ENCODE data around the gene GATA2. TPM values are rescaled to one million over a fixed set of nuclear protein-coding genes. Genes with fewer than 3 reads are reported as not detected.

Gene GATA2
- total and polyA plus RNA-seq, 9 donors, result 2.1 to 4.5 (median 3.0) TPM

DNA sequence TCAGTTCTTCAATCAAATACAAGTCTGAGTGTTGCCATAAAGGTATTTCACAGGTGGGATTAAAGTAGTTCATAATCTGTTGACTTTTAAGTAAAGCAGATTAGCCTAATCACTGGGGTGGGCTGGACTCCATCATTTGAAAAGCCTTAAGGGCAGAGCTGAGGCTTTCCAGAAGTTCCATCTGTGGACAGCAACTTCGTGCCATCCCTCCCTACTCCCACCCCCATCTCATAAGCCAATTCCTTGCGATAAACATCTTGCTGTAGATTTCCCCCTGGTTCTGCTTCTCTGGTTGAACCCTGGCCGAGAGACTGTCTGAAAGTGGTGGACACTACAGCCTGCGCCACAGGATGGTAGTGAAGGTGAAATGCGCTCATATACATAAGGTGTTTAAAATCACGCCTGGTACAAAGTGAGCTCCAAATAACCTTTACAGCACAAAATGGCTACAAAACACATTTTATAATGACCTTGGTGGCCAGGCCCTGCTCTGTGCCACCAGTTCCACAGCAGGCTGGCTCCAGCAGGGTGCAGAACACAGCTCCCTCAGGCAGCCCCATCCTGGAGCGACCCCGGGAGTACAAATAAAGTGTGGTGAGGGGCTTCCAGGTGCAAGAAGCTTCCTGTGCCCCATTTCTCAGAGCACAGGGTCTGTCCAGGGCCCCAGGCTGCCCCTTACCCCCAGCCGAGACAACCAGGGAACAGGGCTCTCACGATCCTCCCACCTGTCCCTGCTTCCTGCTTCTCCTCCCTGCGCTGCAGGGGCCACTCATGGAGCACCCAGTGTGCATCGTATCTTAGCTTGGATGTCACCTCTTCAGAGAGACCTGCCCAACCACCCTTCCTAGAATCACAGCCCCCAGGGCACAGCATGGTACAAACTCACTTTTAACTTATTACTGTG lies 25.8 kb upstream of the GATA2 start:
- WGBS (ENCODE audit: insufficient coverage), result 53% methylated on average over 6 of the region's 12 CpGs
- Histone ChIP-seq H3K27ac (ENCODE audit: low read length) (no peak overlapping the region), H3K27me3 (ENCODE audit: control insufficient read depth, insufficient read depth, low read length) (peaks cover 35% of the 10 kb centered on the region), H3K4me1 (ENCODE audit: control insufficient read depth, insufficient read depth, low read length) (no peaks in the 10 kb centered on the region), H3K4me3 (ENCODE audit: low read length) (no peak overlapping the region), H3K9me3 (replicated peaks; ENCODE audit: control insufficient read depth, low read depth, low read length) (peaks cover 7% of the 10 kb centered on the region), H3K36me3 (ENCODE audit: control insufficient read depth, insufficient read depth, low read length) (no peaks in the 10 kb centered on the region)
- no peak for DNase-seq

DNA sequence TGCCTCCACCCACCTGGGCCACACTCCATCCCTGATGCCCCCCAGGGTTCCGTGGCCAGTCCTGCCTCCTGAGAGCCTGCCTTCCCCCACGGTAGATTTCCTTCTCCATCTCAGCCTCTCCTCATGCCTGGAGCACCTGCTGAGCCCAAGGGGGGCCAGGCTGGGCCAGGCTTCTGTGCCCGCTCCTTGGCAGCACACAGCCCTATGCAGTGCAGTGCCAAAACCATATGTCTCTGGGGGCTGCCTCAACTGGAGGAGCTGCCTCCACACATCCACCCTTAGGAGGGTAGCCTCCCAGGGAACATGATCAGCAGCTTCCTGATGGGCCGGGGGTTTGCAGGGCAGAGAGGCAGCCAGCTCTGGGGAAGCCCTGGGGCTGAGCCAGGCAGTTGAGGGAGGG lies 24.6 kb upstream of the GATA2 start:
- H3K4me3 ChIP-seq (ENCODE audit: low read length), result no peak overlapping the region
- H3K36me3 ChIP-seq (ENCODE audit: control insufficient read depth, insufficient read depth, low read length), result no peaks in the 10 kb centered on the region
- WGBS (ENCODE audit: insufficient coverage), result 63% methylated on average over 3 of the region's 4 CpGs
- no peak overlapping the region for H3K27ac ChIP-seq (ENCODE audit: low read length)
- H3K9me3 ChIP-seq (replicated peaks; ENCODE audit: control insufficient read depth, low read depth, low read length), result peaks cover 7% of the 10 kb centered on the region
- no peaks in the 10 kb centered on the region for H3K4me1 ChIP-seq (ENCODE audit: control insufficient read depth, insufficient read depth, low read length)
- no peak for DNase-seq
- H3K27me3 ChIP-seq (ENCODE audit: control insufficient read depth, insufficient read depth, low read length), result peaks cover 29% of the 10 kb centered on the region

DNA sequence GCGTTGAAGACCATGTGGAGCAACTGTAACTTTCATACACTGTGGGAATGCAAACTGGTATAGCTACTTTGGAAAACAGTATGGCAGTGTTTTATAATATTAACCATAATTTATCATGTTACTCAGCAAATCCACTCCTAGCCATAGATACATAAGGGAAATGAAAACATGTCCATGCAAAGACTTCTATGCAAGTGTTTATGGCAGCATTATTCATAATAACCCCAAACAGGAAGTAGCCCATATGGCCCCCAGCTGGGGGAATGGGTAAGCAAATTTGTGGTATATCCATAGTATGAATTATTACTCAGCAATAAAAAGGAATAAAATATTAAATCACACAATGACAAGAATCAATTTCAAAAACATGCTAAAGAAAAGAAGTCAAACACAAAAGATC lies 23.0 kb upstream of the GATA2 start:
- H3K36me3 ChIP-seq (ENCODE audit: control insufficient read depth, insufficient read depth, low read length), result no peaks in the 10 kb centered on the region
- no CpG with 5 or more reads among the region's 1 CpG for WGBS (ENCODE audit: insufficient coverage)
- H3K9me3 ChIP-seq (replicated peaks; ENCODE audit: control insufficient read depth, low read depth, low read length), result peaks cover 7% of the 10 kb centered on the region
- no peak overlapping the region for H3K4me3 ChIP-seq (ENCODE audit: low read length)
- no peak for DNase-seq
- H3K27ac ChIP-seq (ENCODE audit: low read length), result no peak overlapping the region
- H3K27me3 ChIP-seq (ENCODE audit: control insufficient read depth, insufficient read depth, low read length), result peaks cover 22% of the 10 kb centered on the region
- no peaks in the 10 kb centered on the region for H3K4me1 ChIP-seq (ENCODE audit: control insufficient read depth, insufficient read depth, low read length)

DNA sequence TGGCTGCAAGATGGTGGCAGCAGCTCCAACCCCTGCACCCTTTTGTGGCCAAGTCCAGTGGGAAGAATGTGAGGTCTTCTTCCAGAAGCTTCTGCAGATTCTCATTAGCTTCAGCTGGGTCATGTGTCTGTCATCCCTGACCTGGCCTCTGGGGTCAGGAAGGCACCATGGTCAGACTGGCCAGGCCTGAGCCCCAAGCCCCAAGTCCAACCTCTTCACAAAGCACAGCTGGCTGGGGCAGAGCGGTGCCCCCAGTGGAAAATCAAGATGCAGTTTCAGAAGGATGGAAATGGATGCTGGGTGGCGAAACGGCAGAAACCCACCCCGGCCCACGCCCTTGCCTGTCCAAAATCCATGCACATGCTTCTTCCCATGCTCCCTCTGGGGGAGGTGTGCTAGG lies 15.9 kb upstream of the GATA2 start:
- Histone ChIP-seq H3K4me1 (ENCODE audit: control insufficient read depth, insufficient read depth, low read length) (no peaks in the 10 kb centered on the region), H3K4me3 (ENCODE audit: low read length) (no peak overlapping the region), H3K36me3 (ENCODE audit: control insufficient read depth, insufficient read depth, low read length) (no peaks in the 10 kb centered on the region), H3K9me3 (replicated peaks; ENCODE audit: control insufficient read depth, low read depth, low read length) (no peaks in the 10 kb centered on the region), H3K27me3 (ENCODE audit: control insufficient read depth, insufficient read depth, low read length) (peaks cover 13% of the 10 kb centered on the region), H3K27ac (ENCODE audit: low read length) (no peak overlapping the region)
- DNase-seq, result no peak
- WGBS (ENCODE audit: insufficient coverage), result 82% methylated on average over 2 of the region's 5 CpGs

DNA sequence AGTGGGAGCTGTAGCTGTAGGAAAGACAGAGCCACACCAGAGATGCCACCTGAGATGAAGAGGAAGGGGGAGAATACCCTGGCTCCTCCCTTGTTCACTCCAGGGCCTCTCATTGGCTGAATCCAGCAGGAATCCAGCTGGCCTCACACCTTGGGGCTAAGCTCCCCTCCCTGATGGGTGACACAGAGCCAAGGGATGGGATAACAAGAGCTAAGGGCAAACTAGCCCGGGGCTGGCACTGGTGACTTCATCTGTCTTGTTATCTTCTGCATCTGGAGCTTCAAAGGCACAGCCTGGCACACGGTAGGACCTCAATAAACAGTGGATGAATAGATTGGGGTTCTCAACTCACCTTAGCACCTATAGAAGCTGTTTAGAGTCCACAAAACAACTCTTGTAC lies 13.8 kb upstream of the GATA2 start:
- 71% methylated on average over 1 of the region's 2 CpGs for WGBS (ENCODE audit: insufficient coverage)
- H3K27me3 ChIP-seq (ENCODE audit: control insufficient read depth, insufficient read depth, low read length), result peaks cover 20% of the 10 kb centered on the region

DNA sequence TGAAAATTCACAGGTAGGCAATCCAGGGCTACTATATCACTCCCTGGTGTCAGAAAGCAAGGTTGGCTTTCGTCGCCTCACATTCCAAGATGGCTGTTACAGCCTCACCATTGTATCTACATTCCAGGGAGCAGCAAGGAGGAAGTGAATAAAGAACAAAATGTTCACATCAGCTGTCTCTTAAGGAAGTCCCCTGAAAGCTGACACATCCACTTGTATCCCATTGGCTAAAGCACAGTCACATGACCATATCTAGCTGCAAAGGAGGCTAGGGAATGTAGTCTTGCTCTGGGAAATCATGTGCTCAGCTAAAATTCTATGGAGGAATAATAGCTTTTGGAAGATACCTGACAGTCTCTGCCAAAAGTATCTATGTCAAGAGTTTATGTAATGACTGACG lies 12.8 kb upstream of the GATA2 start:
- no peak for DNase-seq
- WGBS (ENCODE audit: insufficient coverage), result 75% methylated on average over 1 of the region's 3 CpGs
- Histone ChIP-seq H3K9me3 (replicated peaks; ENCODE audit: control insufficient read depth, low read depth, low read length) (no peaks in the 10 kb centered on the region), H3K36me3 (ENCODE audit: control insufficient read depth, insufficient read depth, low read length) (no peaks in the 10 kb centered on the region), H3K27ac (ENCODE audit: low read length) (no peak overlapping the region), H3K27me3 (ENCODE audit: control insufficient read depth, insufficient read depth, low read length) (peaks cover 25% of the 10 kb centered on the region), H3K4me1 (ENCODE audit: control insufficient read depth, insufficient read depth, low read length) (no peaks in the 10 kb centered on the region), H3K4me3 (ENCODE audit: low read length) (no peak overlapping the region)

More for the DNA sequence above, 13.8 kb upstream of the GATA2 start:
- Histone ChIP-seq H3K4me1 (ENCODE audit: control insufficient read depth, insufficient read depth, low read length) (no peaks in the 10 kb centered on the region), H3K27ac (ENCODE audit: low read length) (no peak overlapping the region), H3K9me3 (replicated peaks; ENCODE audit: control insufficient read depth, low read depth, low read length) (no peaks in the 10 kb centered on the region), H3K36me3 (ENCODE audit: control insufficient read depth, insufficient read depth, low read length) (no peaks in the 10 kb centered on the region), H3K4me3 (ENCODE audit: low read length) (no peak overlapping the region)
- DNase-seq, result no peak

DNA sequence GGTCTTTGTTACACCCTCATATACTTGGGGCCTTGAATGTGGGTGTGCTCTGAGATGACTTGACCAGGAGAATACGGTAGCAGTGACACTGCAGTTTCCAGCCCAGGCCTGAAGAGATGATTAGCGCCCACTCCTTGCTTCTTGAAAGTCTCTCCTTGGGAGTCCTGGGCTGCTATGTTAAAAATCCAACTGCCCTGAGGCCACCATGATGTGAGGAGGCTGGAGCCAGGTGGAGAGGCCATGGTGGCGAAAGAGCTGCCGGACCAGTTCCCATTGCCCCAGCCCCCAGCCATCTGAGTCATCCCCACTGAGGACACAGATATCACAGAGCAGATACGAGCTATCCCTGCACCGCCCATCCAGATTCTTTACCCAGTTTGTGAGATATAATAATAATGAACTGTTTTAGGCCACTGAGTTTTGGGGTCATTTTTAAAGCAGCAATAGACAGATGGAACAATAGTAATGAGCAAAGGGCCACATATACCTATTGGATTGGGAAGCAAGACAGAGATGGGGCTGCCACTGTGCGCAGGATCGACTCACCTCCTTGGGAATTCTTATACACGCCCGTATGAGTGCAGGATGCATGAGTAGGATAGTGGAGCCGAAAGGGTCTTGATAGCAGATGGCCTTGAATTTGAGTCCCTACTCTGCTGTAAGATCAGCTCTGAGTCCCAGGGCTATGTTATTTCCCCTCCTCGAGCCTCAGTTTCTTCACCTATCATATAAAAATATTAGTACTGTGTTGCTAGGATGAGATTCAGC lies 12.1 kb upstream of the GATA2 start:
- DNase-seq, result no peak
- H3K4me3 ChIP-seq (ENCODE audit: low read length), result no peak overlapping the region
- H3K27me3 ChIP-seq (ENCODE audit: control insufficient read depth, insufficient read depth, low read length), result peaks cover 25% of the 10 kb centered on the region
- H3K27ac ChIP-seq (ENCODE audit: low read length), result no peak overlapping the region
- H3K9me3 ChIP-seq (replicated peaks; ENCODE audit: control insufficient read depth, low read depth, low read length), result no peaks in the 10 kb centered on the region
- H3K4me1 ChIP-seq (ENCODE audit: control insufficient read depth, insufficient read depth, low read length), result no peaks in the 10 kb centered on the region
- 92% methylated on average over 6 of the region's 12 CpGs for WGBS (ENCODE audit: insufficient coverage)
- no peaks in the 10 kb centered on the region for H3K36me3 ChIP-seq (ENCODE audit: control insufficient read depth, insufficient read depth, low read length)

DNA sequence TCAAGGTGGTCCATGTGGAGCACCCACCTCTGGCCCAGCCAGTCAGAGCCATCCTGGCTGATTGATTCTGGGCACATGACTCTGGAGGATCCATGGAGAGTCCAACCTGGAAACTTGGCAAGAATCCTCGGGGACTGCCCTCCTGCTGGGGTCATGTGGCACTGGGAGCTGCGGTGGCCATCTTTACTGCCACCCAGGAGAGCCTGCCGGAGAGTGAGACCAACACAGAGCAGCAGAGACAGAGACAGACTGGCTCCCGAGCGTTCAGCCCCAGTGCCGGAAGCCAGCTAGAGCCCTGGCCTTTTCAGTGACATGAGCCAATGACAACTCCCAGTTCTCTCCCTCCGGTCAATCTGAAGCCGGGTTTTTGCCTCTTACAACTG lies 11.5 kb upstream of the GATA2 start:
- peaks cover 30% of the 10 kb centered on the region for H3K27me3 ChIP-seq (ENCODE audit: control insufficient read depth, insufficient read depth, low read length)
- DNase-seq, result no peak
- no peaks in the 10 kb centered on the region for H3K4me1 ChIP-seq (ENCODE audit: control insufficient read depth, insufficient read depth, low read length)
- no peak overlapping the region for H3K4me3 ChIP-seq (ENCODE audit: low read length)
- H3K27ac ChIP-seq (ENCODE audit: low read length), result no peak overlapping the region
- no peaks in the 10 kb centered on the region for H3K36me3 ChIP-seq (ENCODE audit: control insufficient read depth, insufficient read depth, low read length)
- H3K9me3 ChIP-seq (replicated peaks; ENCODE audit: control insufficient read depth, low read depth, low read length), result no peaks in the 10 kb centered on the region
- WGBS (ENCODE audit: insufficient coverage), result 85% methylated on average over 7 of the region's 8 CpGs

DNA sequence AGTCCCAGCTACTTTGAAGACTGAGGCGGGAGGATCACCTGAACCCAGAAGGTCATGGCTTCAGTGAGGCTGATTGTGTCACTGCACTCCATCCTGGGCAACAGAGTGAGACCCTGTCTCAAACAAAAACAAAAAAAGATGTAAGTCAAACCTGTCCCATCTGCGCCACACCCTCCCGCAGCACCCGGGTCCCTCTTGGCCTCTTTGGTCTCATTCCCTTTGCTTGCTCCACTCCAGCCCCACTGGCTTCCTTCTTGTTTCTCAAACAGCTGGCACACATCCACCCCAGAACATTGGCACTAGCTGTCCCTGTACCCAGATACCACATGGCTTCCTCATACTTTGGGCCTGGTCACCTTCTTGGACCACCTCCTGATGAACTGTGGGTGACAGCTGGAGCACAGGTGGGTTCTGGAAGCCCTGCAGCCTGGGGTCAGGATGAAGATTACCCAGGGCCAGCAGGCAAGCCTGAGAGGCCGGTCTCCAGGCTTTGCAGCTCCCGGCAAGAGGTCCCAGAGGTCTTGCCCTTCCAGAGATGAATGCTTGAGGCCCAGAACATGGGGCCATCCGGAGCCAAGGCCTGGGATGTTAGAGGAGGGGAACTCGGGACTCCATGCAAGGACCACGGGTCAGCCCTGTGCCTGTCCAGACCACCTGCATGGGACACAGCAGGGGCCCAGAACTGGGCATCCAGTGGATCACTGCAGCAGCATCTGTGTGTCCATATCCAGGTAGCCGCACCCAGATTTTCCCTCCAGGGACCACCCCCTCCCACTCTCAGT lies 10.9 kb upstream of the GATA2 start:
- no peak for DNase-seq
- 87% methylated on average over 10 of the region's 10 CpGs for WGBS (ENCODE audit: insufficient coverage)
- H3K4me3 ChIP-seq (ENCODE audit: low read length), result no peak overlapping the region
- peaks cover 35% of the 10 kb centered on the region for H3K27me3 ChIP-seq (ENCODE audit: control insufficient read depth, insufficient read depth, low read length)
- H3K4me1 ChIP-seq (ENCODE audit: control insufficient read depth, insufficient read depth, low read length), result no peaks in the 10 kb centered on the region
- H3K9me3 ChIP-seq (replicated peaks; ENCODE audit: control insufficient read depth, low read depth, low read length), result no peaks in the 10 kb centered on the region
- H3K27ac ChIP-seq (ENCODE audit: low read length), result no peak overlapping the region
- no peaks in the 10 kb centered on the region for H3K36me3 ChIP-seq (ENCODE audit: control insufficient read depth, insufficient read depth, low read length)

DNA sequence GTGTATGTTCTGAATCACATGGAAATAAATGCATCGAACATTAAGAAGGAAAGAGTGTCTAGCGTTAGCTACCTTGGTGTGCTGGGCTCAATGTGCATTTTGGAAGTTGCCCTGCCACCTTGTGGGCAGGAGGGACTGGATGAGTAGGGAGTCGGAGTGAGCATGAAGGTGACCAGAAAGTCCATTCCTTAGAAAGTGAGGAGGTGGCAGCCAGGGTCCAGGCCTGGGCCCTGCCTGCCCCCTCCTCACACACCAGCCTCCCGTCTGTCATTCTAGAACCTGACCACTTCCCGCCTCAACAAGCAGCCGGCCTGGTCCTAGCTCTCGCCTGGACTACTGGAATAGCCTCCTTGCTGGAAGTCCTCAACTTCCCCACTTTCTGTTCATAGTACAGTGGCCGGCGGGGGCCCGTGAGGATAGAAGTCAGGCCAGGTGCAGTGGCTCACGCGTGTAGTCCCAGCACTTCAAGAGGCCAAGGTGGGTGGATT lies 10.2 kb upstream of the GATA2 start:
- no peaks in the 10 kb centered on the region for H3K36me3 ChIP-seq (ENCODE audit: control insufficient read depth, insufficient read depth, low read length)
- H3K4me3 ChIP-seq (ENCODE audit: low read length), result no peak overlapping the region
- 73% methylated on average over 12 of the region's 12 CpGs for WGBS (ENCODE audit: insufficient coverage)
- H3K27me3 ChIP-seq (ENCODE audit: control insufficient read depth, insufficient read depth, low read length), result peaks cover 39% of the 10 kb centered on the region
- DNase-seq, result no peak
- no peaks in the 10 kb centered on the region for H3K9me3 ChIP-seq (replicated peaks; ENCODE audit: control insufficient read depth, low read depth, low read length)
- no peak overlapping the region for H3K27ac ChIP-seq (ENCODE audit: low read length)
- H3K4me1 ChIP-seq (ENCODE audit: control insufficient read depth, insufficient read depth, low read length), result no peaks in the 10 kb centered on the region

All from muscle of leg (tissue), 11 donors.